ENCODE measurements around the gene B3GLCT. TPM values are rescaled to one million over a fixed set of nuclear protein-coding genes. Genes with fewer than 3 reads are reported as not detected.

B3GLCT gene
- total RNA-seq, 1 donor from 2014 or later, result 27.2 TPM

DNA sequence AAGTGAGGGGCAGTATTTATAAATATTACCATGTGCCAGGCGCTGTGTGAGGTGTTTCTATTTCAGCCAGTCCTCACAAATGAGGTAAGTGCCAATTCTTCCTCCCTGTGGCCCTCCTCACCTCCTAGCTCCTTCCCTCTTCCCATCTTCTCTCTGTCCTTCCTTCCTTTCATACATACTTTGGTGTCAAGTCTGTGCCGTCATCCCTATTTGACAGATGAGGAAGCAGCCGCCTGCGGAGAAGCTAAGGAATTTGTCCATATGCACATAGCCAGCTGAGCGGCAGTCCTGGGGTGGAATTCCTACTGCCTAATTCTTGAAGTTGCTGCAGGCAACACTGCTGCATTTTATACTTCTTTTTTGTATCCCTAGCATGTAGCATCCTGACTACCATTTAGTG is 150.8 kb downstream of the B3GLCT start:
- Mint-ChIP-seq H3K36me3 (peaks cover 6% of the 10 kb centered on the region), H3K9me3 (peaks cover 23% of the 10 kb centered on the region), H3K27me3 (ENCODE audit: low read depth) (no peaks in the 10 kb centered on the region), H3K27ac (peak overlapping the region; percentile 61), H3K4me3 (no peak overlapping the region), H3K4me1 (peaks cover 23% of the 10 kb centered on the region)
- DNase-seq (ENCODE audit: low spot score in 2 of 2, unreplicated experiment in 2 of 2), result no peak
- no peak for TF ChIP-seq CTCF (IDR thresholded peaks at IDR 0.05; ENCODE audit: unreplicated experiment)

GRCh38 chr13:31351376-31351775 is 151.6 kb downstream of the B3GLCT start:
- peaks cover 31% of the 10 kb centered on the region for H3K9me3 Mint-ChIP-seq

GRCh38 chr13:31352467-31352866 is 152.7 kb downstream of the B3GLCT start:
- H3K4me3 Mint-ChIP-seq, result no peak overlapping the region
- TF ChIP-seq CTCF (IDR thresholded peaks at IDR 0.05; ENCODE audit: unreplicated experiment), result no peak
- peaks cover 32% of the 10 kb centered on the region for H3K9me3 Mint-ChIP-seq
- peaks cover 23% of the 10 kb centered on the region for H3K4me1 Mint-ChIP-seq
- H3K27me3 Mint-ChIP-seq (ENCODE audit: low read depth), result no peaks in the 10 kb centered on the region
- no peak for DNase-seq (ENCODE audit: low spot score in 2 of 2, unreplicated experiment in 2 of 2)
- peaks cover 11% of the 10 kb centered on the region for H3K36me3 Mint-ChIP-seq
- H3K27ac Mint-ChIP-seq, result no peak overlapping the region

More at GRCh38 chr13:31351376-31351775, 151.6 kb downstream of the B3GLCT start:
- no peak for DNase-seq (ENCODE audit: low spot score in 2 of 2, unreplicated experiment in 2 of 2)
- H3K4me3 Mint-ChIP-seq, result no peak overlapping the region
- H3K27me3 Mint-ChIP-seq (ENCODE audit: low read depth), result no peaks in the 10 kb centered on the region
- TF ChIP-seq CTCF (IDR thresholded peaks at IDR 0.05; ENCODE audit: unreplicated experiment), result no peak
- H3K27ac Mint-ChIP-seq, result peak overlapping the region; percentile 49
- peaks cover 23% of the 10 kb centered on the region for H3K4me1 Mint-ChIP-seq
- H3K36me3 Mint-ChIP-seq, result peaks cover 11% of the 10 kb centered on the region

DNA sequence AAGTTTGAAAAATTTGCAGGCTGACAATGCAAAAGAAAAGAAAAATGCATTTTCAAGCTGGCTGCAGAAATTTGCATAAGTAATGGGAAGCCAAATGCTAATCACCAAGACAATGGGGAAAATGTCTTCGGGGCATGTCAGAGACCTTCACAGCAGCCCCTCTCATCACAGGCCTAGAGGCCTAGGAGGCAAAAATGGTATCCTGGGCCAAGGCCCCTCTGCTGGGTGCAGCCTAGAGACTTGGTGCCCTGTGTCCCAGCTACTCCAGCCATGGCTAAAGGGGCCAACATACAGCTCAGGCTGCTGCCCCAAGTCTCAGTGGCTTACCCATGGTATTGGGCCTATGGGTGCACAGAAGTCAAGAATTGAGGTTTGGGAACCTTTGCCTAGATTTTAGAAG is 155.2 kb downstream of the B3GLCT start:
- Mint-ChIP-seq H3K9me3 (peaks cover 29% of the 10 kb centered on the region), H3K27me3 (ENCODE audit: low read depth) (no peaks in the 10 kb centered on the region), H3K4me1 (peaks cover 18% of the 10 kb centered on the region), H3K4me3 (no peak overlapping the region), H3K27ac (no peak overlapping the region), H3K36me3 (peaks cover 11% of the 10 kb centered on the region)
- no peak for DNase-seq (ENCODE audit: low spot score in 2 of 2, unreplicated experiment in 2 of 2)
- no peak for TF ChIP-seq CTCF (IDR thresholded peaks at IDR 0.05; ENCODE audit: unreplicated experiment)

DNA sequence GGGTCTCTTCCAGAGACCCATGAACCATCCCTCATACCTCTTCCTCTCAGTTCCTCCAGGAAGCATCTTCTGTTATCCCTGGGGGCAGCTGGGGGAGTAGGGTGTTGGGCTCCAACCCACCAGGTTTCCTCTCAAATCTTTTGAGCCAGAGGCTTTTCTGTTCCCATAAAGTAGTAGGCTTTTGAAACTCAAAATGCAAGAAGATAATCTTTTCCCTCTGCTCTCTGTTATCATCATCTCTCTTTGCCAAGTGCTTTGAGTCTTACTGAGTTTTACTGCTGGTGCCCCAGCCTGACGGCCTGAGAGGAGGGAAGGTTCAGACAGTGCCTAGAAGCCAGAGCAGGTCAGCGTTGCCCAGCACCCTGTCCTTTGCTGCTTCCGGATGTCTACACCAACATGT is 157.2 kb downstream of the B3GLCT start:
- Mint-ChIP-seq H3K4me3 (no peak overlapping the region), H3K36me3 (peaks cover 11% of the 10 kb centered on the region), H3K4me1 (peaks cover under 1% of the 10 kb centered on the region), H3K27me3 (ENCODE audit: low read depth) (no peaks in the 10 kb centered on the region), H3K9me3 (peaks cover 29% of the 10 kb centered on the region), H3K27ac (no peak overlapping the region)
- TF ChIP-seq CTCF (IDR thresholded peaks at IDR 0.05; ENCODE audit: unreplicated experiment), result no peak
- no peak for DNase-seq (ENCODE audit: low spot score in 2 of 2, unreplicated experiment in 2 of 2)

DNA sequence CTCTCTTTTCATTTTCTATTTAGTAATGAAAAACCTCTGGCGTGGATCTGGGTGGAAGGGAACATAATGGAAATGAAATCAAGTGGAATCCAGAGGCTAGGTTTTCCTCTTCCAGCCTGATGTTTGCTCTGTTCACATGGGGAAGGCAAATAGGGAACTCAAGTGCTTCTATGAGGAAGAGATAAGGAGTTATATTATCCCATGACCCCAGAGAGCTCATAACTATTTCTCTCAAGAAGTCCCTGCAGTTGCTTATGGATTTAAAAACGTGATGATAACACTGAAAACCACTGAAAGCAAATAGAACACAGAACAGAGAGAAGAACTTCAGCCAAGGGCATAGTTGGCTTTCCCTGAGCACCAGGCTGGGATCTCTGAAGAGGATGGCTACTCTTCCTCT is 157.8 kb downstream of the B3GLCT start:
- Mint-ChIP-seq H3K4me1 (no peaks in the 10 kb centered on the region), H3K9me3 (peaks cover 29% of the 10 kb centered on the region), H3K36me3 (peaks cover 11% of the 10 kb centered on the region), H3K27me3 (ENCODE audit: low read depth) (peaks cover 2% of the 10 kb centered on the region), H3K4me3 (no peak overlapping the region), H3K27ac (no peak overlapping the region)
- no peak for TF ChIP-seq CTCF (IDR thresholded peaks at IDR 0.05; ENCODE audit: unreplicated experiment)
- no peak for DNase-seq (ENCODE audit: low spot score in 2 of 2, unreplicated experiment in 2 of 2)

Measured in mesothelial cell of epicardium (in vitro differentiated cells).